ENCODE measurements around the gene DLL4. TPM values are rescaled to one million over a fixed set of nuclear protein-coding genes. Genes with fewer than 3 reads are reported as not detected.
"Not testable (repeated sequence)": the region's sequence is repeated elsewhere in the genome, so short reads cannot be mapped to it uniquely, and the experiment has no call there.

DLL4 gene
- total RNA-seq, 1 experiment from 2014 or later, result 0.11 TPM

DNA sequence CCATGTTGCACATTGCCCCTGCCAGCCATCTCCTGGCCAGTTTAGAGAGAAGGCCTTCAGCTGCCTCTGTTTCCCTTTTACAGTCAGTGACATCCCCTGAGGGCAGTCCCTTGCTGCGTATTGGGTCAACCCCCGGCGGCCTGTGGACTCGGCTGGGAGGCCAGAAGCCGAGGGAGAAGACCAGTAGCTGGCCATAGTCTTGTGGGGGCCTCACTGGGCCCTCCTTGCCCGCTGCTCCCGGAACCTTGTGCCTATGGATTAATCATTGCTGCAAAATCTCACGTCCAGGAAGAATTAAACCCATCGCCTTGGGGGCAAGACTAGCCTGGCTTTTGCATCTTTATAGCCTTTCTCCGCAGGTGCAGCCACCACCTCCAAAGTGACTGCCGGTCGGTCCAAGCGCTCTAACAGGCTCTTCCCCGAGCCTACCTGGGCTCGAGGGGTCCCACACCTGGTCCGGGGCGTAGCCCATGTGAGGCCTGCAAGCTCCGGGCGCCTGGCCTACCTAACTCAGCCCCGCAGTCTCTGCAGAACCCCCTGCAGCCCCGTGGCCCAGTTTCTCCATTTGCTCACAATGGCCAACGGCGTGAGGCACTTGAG, 23.3 kb downstream of the DLL4 start:
- Histone ChIP-seq H3K27me3 (replicated peaks; ENCODE audit: insufficient read depth, low read depth, low read length, poor library complexity) (no peaks in the 10 kb centered on the region), H3K4me3 (ENCODE audit: low read depth, low read length, poor library complexity, severe bottlenecking) (peak overlapping the region; percentile 69), H3K36me3 (ENCODE audit: insufficient read depth, low read length, poor library complexity, severe bottlenecking) (peaks cover 21% of the 10 kb centered on the region), H3K4me1 (ENCODE audit: insufficient read depth, low read length, poor library complexity, severe bottlenecking) (peaks cover 38% of the 10 kb centered on the region), H3K27ac (ENCODE audit: low read depth, low read length, poor library complexity, severe bottlenecking) (peak overlapping the region; percentile 99), H3K9me3 (ENCODE audit: low read depth, low read length, poor library complexity, severe bottlenecking) (no peaks in the 10 kb centered on the region)
- ChIA-PET CTCF (interaction anchor here (0.7 to 1.5 kb wide), 2 partner anchors 11 to 284 kb away, joined by 3 to 10 read pairs; no protein-coding TSS in a partner anchor), POLR2A (ENCODE audit: low non-redundant PET) (no interaction called here)
- no peak for TF ChIP-seq EZH2 (IDR thresholded peaks at IDR 0.05; ENCODE audit: borderline replicate concordance, low read depth, low read length, poor library complexity, severe bottlenecking)
- TF ChIP-seq CTCF (conservative IDR thresholded peaks at IDR 0.05; ENCODE audit: low read depth, low read length), result no peak
- DNase-seq (ENCODE audit: low spot score), result no peak
- intact Hi-C loops (cut with micrococcal nuclease; ENCODE audit: unreplicated experiment), result loop anchor here (5.0 kb wide), 1 partner anchor 280 kb away; the partner anchor contains the start of genes CHP1 and EXD1
- BruUV-seq (replicated peaks), result no TSS peak

- intact Hi-C loops (cut with micrococcal nuclease; ENCODE audit: unreplicated experiment), result loop anchor here (5.0 kb wide), 1 partner anchor 279 kb away; the partner anchor contains the start of genes CHP1 and EXD1
- CTCF ChIA-PET, result interaction anchor here (0.6 to 1.5 kb wide), 3 partner anchors 11 to 285 kb away, joined by 3 to 10 read pairs (median 4); no protein-coding TSS in a partner anchor
- no TSS peak for BruUV-seq (replicated peaks)
- DNase-seq (ENCODE audit: low spot score), result peak; percentile 98
- H3K27me3 ChIP-seq (replicated peaks; ENCODE audit: insufficient read depth, low read depth, low read length, poor library complexity), result no peaks in the 10 kb centered on the region
- H3K4me1 ChIP-seq (ENCODE audit: insufficient read depth, low read length, poor library complexity, severe bottlenecking), result peaks cover 43% of the 10 kb centered on the region
- peaks cover 21% of the 10 kb centered on the region for H3K36me3 ChIP-seq (ENCODE audit: insufficient read depth, low read length, poor library complexity, severe bottlenecking)
- H3K4me3 ChIP-seq (ENCODE audit: low read depth, low read length, poor library complexity, severe bottlenecking), result peak within 1 kb of the TSS; percentile 69
- H3K27ac ChIP-seq (ENCODE audit: low read depth, low read length, poor library complexity, severe bottlenecking), result peak within 1 kb of the TSS; percentile 99
- POLR2A ChIA-PET (ENCODE audit: low non-redundant PET), result interaction anchor here (0.6 kb wide), 2 partner anchors 9 to 63 kb away, joined by 3 to 7 read pairs; no protein-coding TSS in a partner anchor
- TF ChIP-seq EZH2 (IDR thresholded peaks at IDR 0.05; ENCODE audit: borderline replicate concordance, low read depth, low read length, poor library complexity, severe bottlenecking), result no peak
- no peaks in the 10 kb centered on the region for H3K9me3 ChIP-seq (ENCODE audit: low read depth, low read length, poor library complexity, severe bottlenecking)
Observed at GRCh38 chr15:40952901-40953712, 24.0 kb downstream of the DLL4 start, which contains the start of gene CHAC1. TSS of gene CHAC1 (plus strand) at chr15:40953471. CDS start at chr15:40953584, 113 bp downstream.

DNA sequence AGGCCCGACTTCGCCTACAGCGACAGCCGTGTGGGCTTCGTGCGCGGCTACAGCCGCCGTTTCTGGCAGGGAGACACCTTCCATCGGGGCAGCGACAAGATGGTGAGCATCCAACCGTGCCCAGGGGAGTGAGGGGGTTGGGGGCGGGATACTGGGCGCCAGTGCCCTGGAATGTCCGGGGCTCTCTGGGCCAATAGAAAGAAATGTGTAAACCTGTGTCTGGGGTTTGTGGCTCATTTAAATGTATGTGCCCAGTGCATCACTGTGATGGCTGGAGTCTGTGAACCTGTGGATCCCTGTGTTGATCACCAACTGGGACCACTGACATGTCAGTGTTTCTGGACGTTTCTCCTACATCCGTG, 24.6 kb downstream of the DLL4 start:
- Histone ChIP-seq H3K27ac (ENCODE audit: low read depth, low read length, poor library complexity, severe bottlenecking) (peak overlapping the region; percentile 99), H3K4me3 (ENCODE audit: low read depth, low read length, poor library complexity, severe bottlenecking) (peak overlapping the region; percentile 69), H3K27me3 (replicated peaks; ENCODE audit: insufficient read depth, low read depth, low read length, poor library complexity) (no peaks in the 10 kb centered on the region), H3K9me3 (ENCODE audit: low read depth, low read length, poor library complexity, severe bottlenecking) (no peaks in the 10 kb centered on the region), H3K36me3 (ENCODE audit: insufficient read depth, low read length, poor library complexity, severe bottlenecking) (peaks cover 21% of the 10 kb centered on the region), H3K4me1 (ENCODE audit: insufficient read depth, low read length, poor library complexity, severe bottlenecking) (peaks cover 43% of the 10 kb centered on the region)
- TF ChIP-seq CTCF (conservative IDR thresholded peaks at IDR 0.05; ENCODE audit: low read depth, low read length) (no peak), EZH2 (IDR thresholded peaks at IDR 0.05; ENCODE audit: borderline replicate concordance, low read depth, low read length, poor library complexity, severe bottlenecking) (no peak)
- no peak for DNase-seq (ENCODE audit: low spot score)
- ChIA-PET CTCF (interaction anchor here (0.7 to 1.5 kb wide), 2 partner anchors 12 to 51 kb away, joined by 5 to 10 read pairs; no protein-coding TSS in a partner anchor), POLR2A (ENCODE audit: low non-redundant PET) (interaction anchor here (0.6 kb wide), 1 partner anchor 8 kb away, joined by 3 read pairs; no protein-coding TSS in a partner anchor)
- intact Hi-C loops (cut with micrococcal nuclease; ENCODE audit: unreplicated experiment), result loop anchor here (5.0 kb wide), 1 partner anchor 279 kb away; the partner anchor contains the start of genes CHP1 and EXD1
- no TSS peak for BruUV-seq (replicated peaks)

GRCh38 chr15:40954158-40954848, 25.2 kb downstream of the DLL4 start:
- CTCF ChIA-PET, result interaction anchor here (0.7 kb wide), 1 partner anchor 52 kb away, joined by 5 read pairs; no protein-coding TSS in a partner anchor
- DNase-seq (ENCODE audit: low spot score); H3K27me3 ChIP-seq (replicated peaks; ENCODE audit: insufficient read depth, low read depth, low read length, poor library complexity); H3K27ac ChIP-seq (ENCODE audit: low read depth, low read length, poor library complexity, severe bottlenecking); H3K9me3 ChIP-seq (ENCODE audit: low read depth, low read length, poor library complexity, severe bottlenecking): not testable (repeated sequence)
- H3K4me3 ChIP-seq (ENCODE audit: low read depth, low read length, poor library complexity, severe bottlenecking), result peak overlapping the region; percentile 69
- peaks cover 43% of the 10 kb centered on the region for H3K4me1 ChIP-seq (ENCODE audit: insufficient read depth, low read length, poor library complexity, severe bottlenecking)
- POLR2A ChIA-PET (ENCODE audit: low non-redundant PET), result interaction anchor here (0.6 to 1.1 kb wide), 3 partner anchors 26 to 1978 kb away, joined by 5 to 7 read pairs (median 6); no protein-coding TSS in a partner anchor
- peaks cover 21% of the 10 kb centered on the region for H3K36me3 ChIP-seq (ENCODE audit: insufficient read depth, low read length, poor library complexity, severe bottlenecking)
- intact Hi-C loops (cut with micrococcal nuclease; ENCODE audit: unreplicated experiment), result loop anchor here (5.0 kb wide), 1 partner anchor 278 kb away; the partner anchor contains the start of genes CHP1 and EXD1
- BruUV-seq (replicated peaks), result TSS peak; percentile 63

Measured in A673 (cell line).